Liver (tissue), 9 donors: ENCODE data around the gene MSX2. TPM values are rescaled to one million over a fixed set of nuclear protein-coding genes. Genes with fewer than 3 reads are reported as not detected.
A peak's percentile ranks its signal among the peaks of the same experiment; 100 is the strongest.

Experiments
- DNase-seq: peaks from one replicate; pipeline ENCODE4 v3.0.0-alpha.2; 2017; ENCODE audit warnings: low spot score
- H3K27ac ChIP-seq, 2 donors: one replicate each; pipeline ENCODE4 v1.7.0; 2013; ENCODE audit warnings: inconsistent platforms in 2 of 2, low read length in 2 of 2, control low read depth in 1 of 2, low read depth in 1 of 2, mild to moderate bottlenecking in 1 of 2
- H3K27me3 ChIP-seq, 4 donors: one replicate each; pipeline versions ENCODE4 v1.6.1 to v1.7.0; 2013; ENCODE audit warnings: low read length in 3 of 4, inconsistent platforms in 1 of 4, mild to moderate bottlenecking in 1 of 4, moderate library complexity in 1 of 4; ENCODE audit not compliant: control insufficient read depth in 4 of 4, insufficient read depth in 4 of 4
- H3K36me3 ChIP-seq, 4 donors: one replicate each; pipeline versions ENCODE4 v1.6.1 to v1.7.0; 2013; ENCODE audit warnings: low read length in 3 of 4, mild to moderate bottlenecking in 3 of 4, low read depth in 1 of 4, moderate library complexity in 1 of 4; ENCODE audit not compliant: control insufficient read depth in 4 of 4, insufficient read depth in 3 of 4
- H3K4me1 ChIP-seq, 4 donors: one replicate each; pipeline versions ENCODE4 v1.6.1 to v1.7.0; 2013; ENCODE audit warnings: low read length in 3 of 4, mild to moderate bottlenecking in 3 of 4, moderate library complexity in 1 of 4; ENCODE audit not compliant: control insufficient read depth in 4 of 4, insufficient read depth in 4 of 4
- H3K4me3 ChIP-seq, 3 donors: one replicate each; pipeline versions ENCODE4 v1.6.1 to v1.7.0; 2013; ENCODE audit warnings: low read length in 3 of 3, control low read depth in 1 of 3, low read depth in 1 of 3, mild to moderate bottlenecking in 1 of 3
- H3K9ac ChIP-seq, 2 donors: one replicate each; pipeline ENCODE4 v1.7.0; 2013; ENCODE audit warnings: low read length in 2 of 2, mild to moderate bottlenecking in 2 of 2, moderate library complexity in 2 of 2, control low read depth in 1 of 2, low read depth in 1 of 2
- H3K9me3 ChIP-seq, 4 donors: one replicate each; pipeline versions ENCODE4 v1.6.1 to v1.7.0; 2013; ENCODE audit warnings: low read length in 3 of 4; ENCODE audit not compliant: control insufficient read depth in 4 of 4
- ATF3 ChIP-seq: IDR thresholded peaks from 2 replicates; pipeline ENCODE4 v1.6.1; 2016; ENCODE audit warnings: antibody characterized with exemption
- CTCF ChIP-seq: fragments of 150-350 bp; IDR thresholded peaks from 2 replicates; pipeline ENCODE4 v1.5.1; 2017; ENCODE audit warnings: improper control_type of control experiment, low read depth, low read length; ENCODE audit not compliant: missing input control
- EGR1 ChIP-seq, 2 donors: IDR thresholded peaks; 2 replicates each; pipeline ENCODE4 v1.6.1; 2016 to 2018; ENCODE audit warnings: antibody characterized with exemption in 2 of 2, low read depth in 2 of 2
- FOXA1 ChIP-seq: IDR thresholded peaks from 2 replicates; pipeline ENCODE4 v1.6.1; 2016; ENCODE audit warnings: antibody characterized with exemption
- FOXA2 ChIP-seq: IDR thresholded peaks from 2 replicates; pipeline ENCODE4 v1.6.1; 2016; ENCODE audit warnings: antibody characterized with exemption
- HNF4G ChIP-seq: IDR thresholded peaks from 2 replicates; pipeline ENCODE4 v1.6.1; 2016; ENCODE audit warnings: antibody characterized with exemption
- JUND ChIP-seq, 2 donors: IDR thresholded peaks; 2 replicates each; pipeline ENCODE4 v1.6.1; 2016; ENCODE audit warnings: antibody characterized with exemption in 2 of 2
- MAX ChIP-seq: IDR thresholded peaks from 2 replicates; pipeline ENCODE4 v1.6.1; 2016; ENCODE audit warnings: antibody characterized with exemption
- NR2F2 ChIP-seq: IDR thresholded peaks from 2 replicates; pipeline ENCODE4 v1.6.1; 2016; ENCODE audit warnings: antibody characterized with exemption
- RAD21 ChIP-seq, 2 donors: IDR thresholded peaks; 2 replicates each; pipeline ENCODE4 v1.6.1; 2016; ENCODE audit warnings: antibody characterized with exemption in 2 of 2, mild to moderate bottlenecking in 2 of 2
- REST ChIP-seq: IDR thresholded peaks from 2 replicates; pipeline ENCODE4 v1.6.1; 2016; ENCODE audit warnings: antibody characterized with exemption, mild to moderate bottlenecking
- RXRA ChIP-seq, 2 donors: IDR thresholded peaks; 2 replicates each; pipeline ENCODE4 v1.6.1; 2017 to 2018; ENCODE audit warnings: antibody characterized with exemption in 2 of 2, mild to moderate bottlenecking in 1 of 2
- SP1 ChIP-seq: IDR thresholded peaks from 2 replicates; pipeline ENCODE4 v1.6.1; 2018; ENCODE audit warnings: antibody characterized with exemption, mild to moderate bottlenecking
- ZBTB33 ChIP-seq: IDR thresholded peaks from 2 replicates; pipeline ENCODE4 v1.6.1; 2016; ENCODE audit warnings: antibody characterized with exemption
- WGBS: extraction: QIAGEN DNeasy Blood & Tissue Kit; methylation state at CpG from one replicate; pipeline ENCODE4 v1.1.7; 2013; 5-methylcytosine and 5-hydroxymethylcytosine counted together
- polyA plus RNA-seq, 2 donors: library from polyadenylated mRNA; stranded (reverse) in 1 of 2; unstranded in 1 of 2; fragments of 200-250 nt in 1 of 2; fragments of >200 nt in 1 of 2; fragmentation: Nextera tagmentation in 1 of 2; extraction: Ambion mirVana in 1 of 2; gene quantifications; one replicate each; pipeline versions ENCODE4 v1.2.1 to v1.2.3, GENCODE V29; 2013 to 2015
- total RNA-seq, 2 donors: library from RNA; depleted of rRNA; stranded (reverse); fragments of >200 nt; gene quantifications; one replicate each; pipeline ENCODE4 v1.2.3, GENCODE V29; 2014
- donor health status: healthy.
- donor health status: healthy.
- donor health status: healthy.
- donor health status: healthy.
- donor health status: healthy.

Gene MSX2
- total and polyA plus RNA-seq, 4 donors = 0.08 to 0.09 TPM; not detected in 2

GRCh38 chr5:174723315-174723978, 935 bp upstream of the MSX2 start:
- TF ChIP-seq REST (no peak), FOXA1 (no peak), CTCF (no peak), JUND (IDR thresholded peaks at IDR 0.05) (no peak), EGR1 (IDR thresholded peaks at IDR 0.05; ENCODE audit: low read depth in 2 of 2) (no peak)
- H3K27ac ChIP-seq = no peak overlapping the region
- H3K27me3 ChIP-seq = peaks cover 0 to 31% (median 15%) of the 10 kb centered on the region in 4 donors
- WGBS = 11% methylated on average over 23 of the region's 23 CpGs
- no peak overlapping the region for H3K9ac ChIP-seq
- no peak for DNase-seq
- peaks cover 0 to 19% (median 7%) of the 10 kb centered on the region in 4 donors for H3K4me1 ChIP-seq
- H3K36me3 ChIP-seq = no peaks in the 10 kb centered on the region
- no peak overlapping the region for H3K4me3 ChIP-seq
- H3K9me3 ChIP-seq = peaks cover 0 to 3% (median 0%) of the 10 kb centered on the region in 4 donors

- peaks cover 0 to 30% (median 16%) of the 10 kb centered on the region in 4 donors for H3K27me3 ChIP-seq
- no peak for TF ChIP-seq FOXA2
- no peak for TF ChIP-seq NR2F2
- TF ChIP-seq RAD21 (IDR thresholded peaks at IDR 0.05) = no peak
- no peak for TF ChIP-seq ATF3
- no peak for TF ChIP-seq HNF4G
- TF ChIP-seq ZBTB33 = no peak
- TF ChIP-seq REST = no peak
- TF ChIP-seq JUND (IDR thresholded peaks at IDR 0.05) = no peak
- TF ChIP-seq RXRA (IDR thresholded peaks at IDR 0.05) = no peak
- no peak for TF ChIP-seq SP1
- TF ChIP-seq MAX = no peak
- no peak for TF ChIP-seq EGR1 (IDR thresholded peaks at IDR 0.05; ENCODE audit: low read depth in 2 of 2)
- H3K9me3 ChIP-seq = peaks cover 0 to 3% (median 0%) of the 10 kb centered on the region in 4 donors
- H3K27ac ChIP-seq = no peak overlapping the region
- 4% methylated on average over 20 of the region's 20 CpGs for WGBS
- H3K9ac ChIP-seq = no peak overlapping the region
- H3K36me3 ChIP-seq = no peaks in the 10 kb centered on the region
- DNase-seq = no peak
- H3K4me1 ChIP-seq = peaks cover 0 to 19% (median 7%) of the 10 kb centered on the region in 4 donors
- peak overlapping the region in 2 of 3 donors; percentile 36 to 41 for H3K4me3 ChIP-seq
Observed at GRCh38 chr5:174723979-174724483, 351 bp upstream of the MSX2 start.
